ENCODE results near the gene KLF12.

DNA sequence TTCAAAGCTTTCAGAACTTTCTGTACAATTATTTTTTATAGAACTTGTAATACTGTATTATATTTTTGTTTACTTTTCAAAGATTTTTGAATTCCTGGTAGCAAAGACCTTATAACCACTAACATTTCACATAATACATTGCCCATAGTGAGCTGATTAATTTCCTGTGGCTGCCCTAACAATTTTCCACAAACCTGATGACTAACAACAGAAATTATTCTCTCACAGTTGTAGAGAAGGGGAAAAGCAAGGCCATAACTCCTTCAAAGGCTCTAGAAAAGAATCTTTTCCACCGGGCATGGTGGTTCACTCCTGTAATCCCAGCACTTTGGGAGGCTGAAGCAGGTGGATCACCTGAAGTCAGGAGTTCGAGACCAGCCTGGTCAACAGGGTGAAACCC, 19.1 kb downstream of the KLF12 start:
- TF ChIP-seq, protein P1, sequence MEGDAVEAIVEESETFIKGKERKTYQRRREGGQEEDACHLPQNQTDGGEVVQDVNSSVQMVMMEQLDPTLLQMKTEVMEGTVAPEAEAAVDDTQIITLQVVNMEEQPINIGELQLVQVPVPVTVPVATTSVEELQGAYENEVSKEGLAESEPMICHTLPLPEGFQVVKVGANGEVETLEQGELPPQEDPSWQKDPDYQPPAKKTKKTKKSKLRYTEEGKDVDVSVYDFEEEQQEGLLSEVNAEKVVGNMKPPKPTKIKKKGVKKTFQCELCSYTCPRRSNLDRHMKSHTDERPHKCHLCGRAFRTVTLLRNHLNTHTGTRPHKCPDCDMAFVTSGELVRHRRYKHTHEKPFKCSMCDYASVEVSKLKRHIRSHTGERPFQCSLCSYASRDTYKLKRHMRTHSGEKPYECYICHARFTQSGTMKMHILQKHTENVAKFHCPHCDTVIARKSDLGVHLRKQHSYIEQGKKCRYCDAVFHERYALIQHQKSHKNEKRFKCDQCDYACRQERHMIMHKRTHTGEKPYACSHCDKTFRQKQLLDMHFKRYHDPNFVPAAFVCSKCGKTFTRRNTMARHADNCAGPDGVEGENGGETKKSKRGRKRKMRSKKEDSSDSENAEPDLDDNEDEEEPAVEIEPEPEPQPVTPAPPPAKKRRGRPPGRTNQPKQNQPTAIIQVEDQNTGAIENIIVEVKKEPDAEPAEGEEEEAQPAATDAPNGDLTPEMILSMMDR (IDR thresholded peaks at IDR 0.05 in 4 of 5, conservative IDR thresholded peaks at IDR 0.05 in 1 of 5): no peak
- no peak for TF ChIP-seq POLR2A (IDR thresholded peaks at IDR 0.05)

Measured in gastrocnemius medialis (tissue), 4 donors.